HL-60 (cell line): ENCODE measurements around the gene FKBP6.

ENCODE experiments used
- DNase-seq, 2 experiments: peaks; one replicate each; pipeline ENCODE4 v3.0.0-alpha.2; 2010 to 2020; ENCODE audit warnings: low read depth in 1 of 2, low spot score in 1 of 2
- H3K27ac ChIP-seq: fragments of 250-450 bp; sonication (Bioruptor Pico); replicated peaks from 2 replicates; pipeline ENCODE4 v1.5.1; 2020; ENCODE audit warnings: mild to moderate bottlenecking, moderate library complexity
- H3K27me3 ChIP-seq: fragments of 250-450 bp; sonication (Bioruptor Pico); 2 replicates; pipeline ENCODE4 v1.5.1; 2021; ENCODE audit warnings: mild to moderate bottlenecking, moderate library complexity; ENCODE audit not compliant: insufficient read depth, poor library complexity, severe bottlenecking
- H3K4me3 ChIP-seq: replicated peaks from 2 replicates; pipeline ENCODE4 v1.5.1; 2011; ENCODE audit warnings: mild to moderate bottlenecking, control low read depth, low read length; ENCODE audit not compliant: insufficient read depth
- GABPA ChIP-seq: IDR thresholded peaks from 2 replicates; pipeline ENCODE4 v1.6.1; 2012; ENCODE audit warnings: low read depth
- POLR2AphosphoS5 ChIP-seq: IDR thresholded peaks from 2 replicates; pipeline ENCODE4 v1.6.1; 2012; ENCODE audit warnings: low read depth
- SPI1 ChIP-seq: IDR thresholded peaks from 2 replicates; pipeline ENCODE4 v1.6.1; 2012; ENCODE audit warnings: low read depth, mild to moderate bottlenecking, borderline replicate concordance
- TF ChIP-seq, protein P1 (sequence below): IDR thresholded peaks from 2 replicates; pipeline ENCODE4 v1.6.1; 2012; ENCODE audit warnings: low read depth; ENCODE audit not compliant: insufficient replicate concordance
- TF ChIP-seq, protein P2 (sequence below): IDR thresholded peaks from one replicate; pipeline ENCODE4 v1.5.1; 2011; ENCODE audit warnings: low read length, control low read depth, inconsistent platforms; ENCODE audit not compliant: insufficient read depth

The FKBP6 gene

GRCh38 chr7:73350306-73351068 is 22.5 kb downstream of the FKBP6 start:
- Histone ChIP-seq H3K4me3 (no peak overlapping the region), H3K27me3 (no peaks in the 10 kb centered on the region), H3K27ac (no peak overlapping the region)
- TF ChIP-seq, protein P1, sequence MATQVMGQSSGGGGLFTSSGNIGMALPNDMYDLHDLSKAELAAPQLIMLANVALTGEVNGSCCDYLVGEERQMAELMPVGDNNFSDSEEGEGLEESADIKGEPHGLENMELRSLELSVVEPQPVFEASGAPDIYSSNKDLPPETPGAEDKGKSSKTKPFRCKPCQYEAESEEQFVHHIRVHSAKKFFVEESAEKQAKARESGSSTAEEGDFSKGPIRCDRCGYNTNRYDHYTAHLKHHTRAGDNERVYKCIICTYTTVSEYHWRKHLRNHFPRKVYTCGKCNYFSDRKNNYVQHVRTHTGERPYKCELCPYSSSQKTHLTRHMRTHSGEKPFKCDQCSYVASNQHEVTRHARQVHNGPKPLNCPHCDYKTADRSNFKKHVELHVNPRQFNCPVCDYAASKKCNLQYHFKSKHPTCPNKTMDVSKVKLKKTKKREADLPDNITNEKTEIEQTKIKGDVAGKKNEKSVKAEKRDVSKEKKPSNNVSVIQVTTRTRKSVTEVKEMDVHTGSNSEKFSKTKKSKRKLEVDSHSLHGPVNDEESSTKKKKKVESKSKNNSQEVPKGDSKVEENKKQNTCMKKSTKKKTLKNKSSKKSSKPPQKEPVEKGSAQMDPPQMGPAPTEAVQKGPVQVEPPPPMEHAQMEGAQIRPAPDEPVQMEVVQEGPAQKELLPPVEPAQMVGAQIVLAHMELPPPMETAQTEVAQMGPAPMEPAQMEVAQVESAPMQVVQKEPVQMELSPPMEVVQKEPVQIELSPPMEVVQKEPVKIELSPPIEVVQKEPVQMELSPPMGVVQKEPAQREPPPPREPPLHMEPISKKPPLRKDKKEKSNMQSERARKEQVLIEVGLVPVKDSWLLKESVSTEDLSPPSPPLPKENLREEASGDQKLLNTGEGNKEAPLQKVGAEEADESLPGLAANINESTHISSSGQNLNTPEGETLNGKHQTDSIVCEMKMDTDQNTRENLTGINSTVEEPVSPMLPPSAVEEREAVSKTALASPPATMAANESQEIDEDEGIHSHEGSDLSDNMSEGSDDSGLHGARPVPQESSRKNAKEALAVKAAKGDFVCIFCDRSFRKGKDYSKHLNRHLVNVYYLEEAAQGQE = no peak
- TF ChIP-seq SPI1 (no peak), GABPA (no peak), POLR2AphosphoS5 (no peak)
- TF ChIP-seq, protein P2, sequence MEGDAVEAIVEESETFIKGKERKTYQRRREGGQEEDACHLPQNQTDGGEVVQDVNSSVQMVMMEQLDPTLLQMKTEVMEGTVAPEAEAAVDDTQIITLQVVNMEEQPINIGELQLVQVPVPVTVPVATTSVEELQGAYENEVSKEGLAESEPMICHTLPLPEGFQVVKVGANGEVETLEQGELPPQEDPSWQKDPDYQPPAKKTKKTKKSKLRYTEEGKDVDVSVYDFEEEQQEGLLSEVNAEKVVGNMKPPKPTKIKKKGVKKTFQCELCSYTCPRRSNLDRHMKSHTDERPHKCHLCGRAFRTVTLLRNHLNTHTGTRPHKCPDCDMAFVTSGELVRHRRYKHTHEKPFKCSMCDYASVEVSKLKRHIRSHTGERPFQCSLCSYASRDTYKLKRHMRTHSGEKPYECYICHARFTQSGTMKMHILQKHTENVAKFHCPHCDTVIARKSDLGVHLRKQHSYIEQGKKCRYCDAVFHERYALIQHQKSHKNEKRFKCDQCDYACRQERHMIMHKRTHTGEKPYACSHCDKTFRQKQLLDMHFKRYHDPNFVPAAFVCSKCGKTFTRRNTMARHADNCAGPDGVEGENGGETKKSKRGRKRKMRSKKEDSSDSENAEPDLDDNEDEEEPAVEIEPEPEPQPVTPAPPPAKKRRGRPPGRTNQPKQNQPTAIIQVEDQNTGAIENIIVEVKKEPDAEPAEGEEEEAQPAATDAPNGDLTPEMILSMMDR = no peak
- DNase-seq = no peak

- H3K27me3 ChIP-seq = no peaks in the 10 kb centered on the region
- no peak overlapping the region for H3K4me3 ChIP-seq
- no peak for TF ChIP-seq SPI1
- TF ChIP-seq POLR2AphosphoS5 = no peak
- TF ChIP-seq, protein P1 = no peak
- TF ChIP-seq GABPA = no peak
- TF ChIP-seq, protein P2 = no peak
- H3K27ac ChIP-seq = no peak overlapping the region
- DNase-seq = no peak
Measured at GRCh38 chr7:73351447-73352167, 23.6 kb downstream of the FKBP6 start.

- Histone ChIP-seq H3K27me3 (no peaks in the 10 kb centered on the region), H3K27ac (no peak overlapping the region), H3K4me3 (no peak overlapping the region)
- TF ChIP-seq, protein P1 = no peak
- TF ChIP-seq GABPA (no peak), POLR2AphosphoS5 (no peak), SPI1 (no peak)
- TF ChIP-seq, protein P2 = no peak
- DNase-seq = no peak
Measured at GRCh38 chr7:73352784-73353183, 24.8 kb downstream of the FKBP6 start.
